Hematopoietic multipotent progenitor cell treated with erythropoietin and hydrocortisone succinate and interleukin-3 and kit ligand, for 4 days (in vitro differentiated cells): Measurements from ENCODE around the gene ELK4.

Source experiments
- DNase-seq: peaks from one replicate; pipeline ENCODE4 v3.0.0-alpha.2; 2015

ELK4 gene

DNA sequence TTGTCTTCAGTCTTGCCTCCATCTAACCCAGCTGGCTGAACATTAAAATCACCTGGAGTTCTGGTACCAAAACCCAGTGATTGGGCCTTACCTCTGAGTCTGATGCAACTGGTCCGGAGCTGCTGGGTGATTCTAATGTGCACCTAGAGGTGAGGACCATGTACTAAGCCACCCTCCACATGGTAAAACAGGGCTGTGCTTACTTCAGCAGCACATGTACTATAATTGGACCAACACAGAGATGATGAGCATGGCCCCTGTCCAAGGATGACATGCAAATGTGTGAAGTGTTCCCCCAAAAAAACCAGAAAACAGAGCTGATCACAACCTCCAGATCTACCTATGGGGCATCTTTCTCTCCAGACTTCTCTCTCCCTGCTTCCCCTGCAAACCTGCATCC, 37.0 kb downstream of the ELK4 start:
- no peak for DNase-seq

DNA sequence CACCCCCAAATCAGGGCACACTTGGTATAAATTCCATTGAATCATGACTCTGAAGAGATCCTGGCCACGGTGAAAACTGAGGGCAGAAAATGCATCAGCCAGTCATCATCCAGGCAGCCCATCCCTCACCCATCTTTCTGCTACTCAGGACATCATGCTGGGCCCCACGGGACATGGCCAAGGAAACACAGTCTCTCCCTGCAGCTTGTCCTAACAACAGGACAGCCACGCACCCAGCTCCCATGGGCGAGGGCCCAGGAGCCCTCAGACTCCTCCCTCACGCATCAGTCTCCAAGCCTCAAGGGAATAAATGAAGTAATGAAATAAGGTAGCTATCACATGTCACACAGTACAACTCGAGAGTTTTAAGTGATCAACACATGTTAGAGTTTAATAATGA, 37.8 kb downstream of the ELK4 start:
- no peak for DNase-seq

DNA sequence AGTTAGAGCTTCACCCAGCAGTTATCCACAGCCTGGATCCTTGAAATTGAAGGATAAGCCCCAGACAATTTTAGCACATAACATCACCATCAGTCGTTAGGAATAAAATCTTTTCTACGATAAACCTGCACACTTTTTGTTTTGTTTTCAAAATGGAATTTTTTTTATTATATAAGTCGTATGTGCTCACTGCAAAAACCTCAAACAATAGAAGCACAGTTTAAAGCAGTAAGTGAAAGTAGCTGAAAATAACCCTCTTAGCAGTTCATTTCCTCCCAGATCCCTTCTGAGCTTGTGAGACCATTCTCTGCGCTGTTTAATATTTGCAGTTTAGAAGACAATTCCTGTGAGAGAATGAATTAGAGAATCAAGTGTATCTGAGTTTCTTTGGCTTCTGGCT, 38.3 kb downstream of the ELK4 start:
- DNase-seq = no peak

DNA sequence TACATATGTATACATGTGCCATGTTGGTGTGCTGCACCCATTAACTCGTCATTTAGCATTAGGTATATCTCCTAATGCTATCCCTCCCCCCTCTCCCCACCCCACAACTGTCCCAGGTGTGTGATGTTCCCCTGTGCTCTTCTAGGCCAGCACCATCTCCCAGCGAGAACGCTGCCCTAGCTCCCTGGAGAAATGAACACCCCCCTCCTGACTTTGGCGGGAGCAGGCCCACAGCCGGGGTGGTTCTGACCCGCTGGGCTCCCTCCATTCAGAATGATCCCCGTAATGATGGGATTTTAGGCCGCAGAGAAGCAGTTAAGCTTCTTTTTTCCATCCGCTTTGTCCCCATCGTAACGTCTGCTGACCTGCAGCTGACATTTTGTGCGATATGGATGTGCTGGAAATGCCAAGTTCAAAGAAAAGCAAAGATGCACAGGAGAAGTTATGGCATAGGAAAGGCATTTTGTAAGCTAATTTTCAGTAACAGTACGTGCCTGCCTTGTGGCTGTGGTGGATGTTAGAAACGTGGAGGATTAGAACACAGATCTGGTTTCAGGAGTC, 39.3 kb downstream of the ELK4 start:
- DNase-seq = no peak

DNA sequence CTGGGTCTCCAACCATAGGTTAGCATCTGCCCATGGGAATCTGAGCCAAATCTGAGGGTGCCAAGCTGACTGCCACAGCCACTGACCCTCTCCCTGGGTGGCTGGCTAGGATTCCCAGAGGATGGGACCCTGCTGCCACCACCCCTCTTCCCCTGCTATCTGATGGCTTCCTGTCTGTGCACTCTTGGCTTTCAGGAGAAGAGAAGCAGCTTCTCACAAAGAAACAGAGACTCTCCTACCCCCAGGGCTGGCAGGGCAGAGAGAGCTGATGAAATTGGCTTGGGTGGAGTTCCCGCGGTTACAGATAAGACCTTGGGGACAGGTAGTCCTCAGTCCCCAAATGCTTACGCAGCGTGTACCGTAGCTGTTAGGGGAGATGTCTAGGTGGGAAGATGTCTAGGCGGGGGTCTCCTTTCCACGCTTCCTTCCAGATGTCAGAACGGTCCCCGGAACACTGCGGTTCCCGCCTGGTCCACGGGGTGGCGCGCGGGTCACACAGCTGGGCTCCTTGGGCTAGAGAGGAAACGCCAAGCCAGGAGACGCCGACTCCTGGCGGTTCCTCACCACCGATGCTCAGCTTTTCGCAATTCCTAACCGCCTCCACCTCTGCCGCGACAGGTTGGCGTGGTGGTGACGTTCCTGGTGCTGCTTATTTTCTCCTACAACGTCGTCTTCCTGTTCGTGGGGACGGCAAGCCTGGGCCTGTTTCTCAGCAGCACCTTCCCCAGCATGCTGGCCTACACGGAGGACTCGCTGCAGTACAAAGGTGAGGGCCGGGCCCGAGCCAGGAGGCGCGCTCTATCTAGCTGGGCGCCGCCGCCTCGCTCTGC, 40.1 kb downstream of the ELK4 start:
- DNase-seq = peak; percentile 90

DNA sequence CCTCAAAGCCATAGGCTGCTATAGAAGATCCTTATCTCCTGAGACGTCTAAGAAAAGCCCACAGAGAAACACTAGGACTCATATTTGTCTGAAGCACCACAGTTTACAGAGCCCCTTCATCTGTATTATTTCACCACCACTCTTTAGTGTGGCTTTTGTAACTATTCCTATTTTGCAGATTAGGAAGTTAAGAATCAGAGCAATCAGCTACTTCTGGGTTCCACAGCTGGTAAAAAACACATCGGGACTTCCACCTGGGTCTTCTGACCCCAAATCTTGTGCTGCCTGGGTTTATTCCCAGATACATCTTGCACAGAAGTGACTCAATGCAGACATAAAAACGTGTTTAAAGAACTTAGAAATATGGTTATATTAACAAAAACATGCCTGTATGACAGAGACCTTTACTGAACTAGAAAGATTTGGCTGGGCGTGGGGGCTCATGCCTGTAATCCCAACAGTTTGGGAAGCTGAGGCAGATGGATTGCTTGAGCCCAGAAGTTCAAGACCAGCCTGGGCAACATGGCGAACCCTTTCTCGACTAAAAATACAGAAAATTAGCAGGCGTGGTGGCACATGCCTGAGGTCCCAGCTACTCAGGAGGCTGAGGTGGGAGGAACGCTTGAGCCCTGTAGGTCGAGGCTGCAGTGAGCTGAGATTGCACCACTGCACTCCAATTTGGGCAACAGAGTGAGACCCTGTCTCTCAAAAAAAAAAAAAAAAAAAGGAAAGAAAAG, 40.9 kb downstream of the ELK4 start:
- no peak for DNase-seq

DNA sequence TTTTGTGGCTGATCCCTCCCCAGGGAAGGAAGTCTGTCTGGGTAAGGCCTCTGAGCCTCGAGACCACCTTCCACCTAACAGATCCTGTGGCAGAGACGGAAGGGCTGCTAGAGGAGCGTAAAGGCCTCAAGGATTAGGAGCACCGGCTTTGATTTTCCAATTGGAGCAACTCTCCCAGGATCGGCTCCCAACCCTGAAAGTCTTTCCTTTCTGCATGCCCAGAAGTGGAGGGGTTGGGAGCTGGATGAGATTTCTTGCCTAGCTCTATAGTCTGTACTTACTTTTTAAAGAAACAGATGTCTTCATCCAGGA, 41.4 kb downstream of the ELK4 start:
- DNase-seq = no peak

DNA sequence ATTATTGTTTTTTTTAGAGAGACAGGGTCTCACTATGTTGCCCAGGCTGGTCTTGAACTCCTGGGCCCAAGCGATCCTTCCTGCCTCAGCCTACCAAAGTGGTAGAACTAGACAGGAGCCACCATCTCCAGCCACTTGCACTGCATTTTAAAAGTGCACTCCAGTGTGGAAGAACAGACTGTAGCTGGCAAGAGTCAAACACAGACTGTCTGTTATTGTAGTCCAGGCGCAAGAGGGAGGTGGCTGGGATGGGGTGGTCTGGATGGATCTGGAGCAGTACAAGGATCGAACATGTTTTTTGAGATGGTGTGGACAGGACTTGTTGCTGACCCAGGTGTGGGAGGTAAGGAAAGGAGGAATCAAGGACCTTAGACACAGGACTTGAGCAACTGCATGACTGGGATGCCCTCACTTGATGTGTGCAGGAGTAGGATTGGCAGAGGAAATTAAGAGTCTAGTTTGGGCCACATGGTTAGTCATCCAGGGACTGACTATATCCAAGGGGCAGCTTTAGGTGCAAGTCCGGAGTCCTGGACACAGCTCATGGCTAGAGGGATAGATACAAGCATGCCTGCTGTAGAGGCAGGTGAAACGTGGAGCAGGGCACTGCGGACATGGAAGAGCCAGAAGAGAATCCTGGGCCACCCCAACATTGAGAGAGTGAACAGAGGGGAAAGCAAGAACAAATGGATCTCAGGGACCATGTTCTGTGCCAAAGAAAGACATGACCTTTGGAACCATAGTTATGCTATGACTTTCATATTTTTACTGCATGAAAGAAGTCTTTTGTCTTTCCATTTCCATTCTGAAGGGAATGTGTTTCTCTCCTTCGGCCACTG, 42.0 kb downstream of the ELK4 start:
- DNase-seq = no peak

DNA sequence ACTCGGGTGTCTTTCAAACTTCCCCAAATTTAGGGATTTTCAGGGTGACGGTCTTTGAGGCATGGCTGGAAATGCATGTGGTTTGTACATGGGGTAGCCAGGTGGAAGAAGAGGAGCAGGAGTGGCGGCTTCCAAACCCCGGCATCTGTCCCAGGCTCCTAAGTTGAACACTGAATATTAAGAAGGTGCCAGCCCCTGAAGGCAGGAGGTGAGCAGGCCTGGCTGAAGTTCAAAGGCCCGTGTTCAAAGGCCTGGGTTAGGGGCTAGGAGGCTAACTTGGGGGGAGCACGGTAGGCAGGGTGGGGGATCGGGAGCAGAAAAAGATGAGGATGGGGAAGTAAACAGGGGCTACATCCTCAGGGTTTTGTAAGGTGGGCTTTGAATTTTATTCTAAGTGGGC, 42.8 kb downstream of the ELK4 start:
- no peak for DNase-seq

DNA sequence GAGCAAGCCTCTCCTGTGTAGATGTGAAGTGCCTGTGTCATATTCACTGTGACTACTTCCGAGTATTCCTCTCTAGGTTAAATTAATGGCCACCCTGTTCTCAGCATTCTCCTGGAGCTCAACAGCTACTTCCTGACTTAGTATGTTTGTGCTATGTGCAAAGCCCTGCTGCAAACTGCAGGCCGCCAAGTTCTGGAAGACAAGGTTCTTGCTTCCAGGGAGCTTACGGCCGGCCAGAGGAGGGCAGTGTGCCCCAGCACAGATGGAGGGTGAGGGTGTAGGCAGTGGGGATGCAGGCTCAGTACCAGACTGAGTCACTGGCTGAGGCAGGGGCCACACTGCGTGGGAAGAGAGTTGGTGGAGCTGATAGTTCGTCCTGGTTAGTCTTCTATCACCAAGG, 43.2 kb downstream of the ELK4 start:
- DNase-seq = peak; percentile 78

DNA sequence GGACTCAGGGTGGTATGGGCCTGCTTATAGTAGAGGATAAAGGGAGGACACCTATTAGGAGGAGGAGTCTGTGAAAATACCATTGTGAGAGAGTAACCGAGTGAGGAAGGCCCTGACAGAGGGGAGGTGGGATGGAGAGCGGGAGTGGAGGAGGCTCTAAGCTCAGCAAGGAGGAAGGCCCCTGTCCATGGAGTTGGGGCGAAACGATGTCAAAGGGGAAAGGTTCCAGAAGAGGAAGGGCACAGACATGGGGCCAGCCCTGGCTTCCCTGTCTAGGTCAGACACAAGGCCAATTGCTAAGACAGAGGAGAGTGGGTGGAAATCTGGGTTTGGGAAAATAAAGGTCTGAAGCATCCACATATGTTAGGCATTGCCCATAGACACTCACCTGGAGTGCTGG, 44.2 kb downstream of the ELK4 start:
- no peak for DNase-seq

DNA sequence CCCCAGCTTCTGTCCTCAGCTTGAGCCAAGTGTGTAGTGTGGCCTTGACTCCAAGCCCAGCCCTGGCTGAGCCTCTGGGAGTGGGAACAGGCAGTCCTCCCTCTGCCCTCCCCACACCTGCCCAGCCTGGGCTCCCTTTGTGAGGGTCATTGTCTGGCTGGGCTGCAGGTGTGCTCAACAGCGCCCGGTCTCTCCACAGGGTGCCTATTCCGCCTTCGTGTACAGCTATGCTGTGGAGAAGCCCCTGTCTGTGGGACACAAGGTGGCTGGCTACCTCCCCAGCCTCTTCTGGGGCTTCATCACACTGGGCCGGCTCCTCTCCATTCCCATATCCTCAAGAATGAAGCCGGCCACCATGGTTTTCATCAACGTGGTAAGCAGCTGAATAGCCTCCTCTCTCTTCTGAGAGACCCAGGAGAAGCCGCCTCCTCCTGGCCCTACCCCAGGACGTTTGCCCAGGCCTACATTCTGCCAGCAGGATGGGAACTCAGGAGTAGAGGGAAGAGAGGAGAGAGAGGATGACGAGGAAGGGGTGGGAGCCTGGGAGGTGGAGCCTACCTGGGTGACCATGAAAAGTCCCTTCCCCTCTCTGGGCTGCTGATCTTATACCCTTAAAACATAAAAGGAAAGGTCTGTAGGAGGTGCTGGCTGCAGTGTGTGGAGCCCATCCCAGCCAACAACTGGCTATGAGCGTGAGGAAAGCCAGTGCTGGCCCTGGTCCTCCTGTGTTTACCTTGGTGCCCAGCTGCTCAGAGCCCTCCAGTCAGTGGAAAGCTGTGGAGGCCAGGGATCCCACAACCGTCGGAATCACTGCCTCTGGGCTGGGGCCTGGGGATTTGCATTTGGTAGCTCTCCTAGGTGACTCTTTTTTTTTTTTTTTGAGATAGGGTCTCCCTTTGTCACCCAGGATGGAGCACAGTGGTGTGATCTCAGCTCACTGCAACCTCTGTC, 45.7 kb downstream of the ELK4 start:
- no peak for DNase-seq

DNA sequence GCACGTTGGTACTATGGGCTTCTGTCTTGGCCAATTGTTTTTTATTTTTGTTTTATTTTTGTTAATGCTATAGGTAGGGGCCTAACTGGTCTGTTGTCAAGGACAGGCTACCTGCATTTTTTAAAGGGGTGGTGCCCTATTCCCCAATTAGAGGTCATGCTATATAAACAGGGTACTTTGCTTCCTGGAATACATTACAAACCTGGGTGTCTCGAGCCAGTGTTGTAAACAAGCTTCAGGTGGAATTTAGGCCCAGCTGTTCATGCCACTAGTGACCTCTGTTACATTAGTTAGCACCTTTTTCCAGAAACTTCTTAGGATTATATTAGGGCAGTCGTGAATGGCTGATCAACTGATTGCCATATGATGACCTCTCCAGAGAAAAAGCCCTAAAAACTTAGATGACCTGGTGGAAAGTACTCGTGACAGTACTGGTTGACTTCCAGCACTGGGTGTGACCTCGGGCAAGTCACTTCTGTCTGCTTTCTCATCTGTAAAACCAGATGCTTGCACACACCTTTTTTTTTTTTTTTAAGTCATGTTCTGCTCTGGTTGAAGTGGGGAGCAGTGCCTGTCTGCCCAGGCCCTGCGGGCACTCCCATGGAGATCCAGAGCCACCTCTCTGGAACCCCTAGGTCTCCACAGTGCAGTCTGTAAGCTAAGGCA, 46.5 kb downstream of the ELK4 start:
- no peak for DNase-seq

DNA sequence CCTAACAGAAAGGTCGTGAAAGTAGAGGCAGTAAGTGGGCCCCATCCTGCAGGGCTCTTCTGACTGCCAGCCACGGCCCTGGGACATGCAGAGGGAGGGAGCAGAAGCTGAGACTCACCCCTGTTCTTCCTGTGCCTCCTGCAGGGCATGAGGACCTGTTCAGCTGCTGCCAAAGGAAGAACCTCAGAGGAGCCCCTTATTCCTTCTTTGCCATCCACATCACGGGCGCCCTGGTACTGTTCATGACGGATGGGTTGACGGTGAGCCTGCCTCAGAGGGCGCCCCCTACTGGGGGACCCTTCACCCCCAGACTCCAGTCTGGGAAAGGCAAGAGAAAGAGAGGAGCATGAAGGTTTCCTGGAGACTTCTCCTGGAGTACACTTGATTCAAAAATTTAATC, 47.1 kb downstream of the ELK4 start:
- no peak for DNase-seq

DNA sequence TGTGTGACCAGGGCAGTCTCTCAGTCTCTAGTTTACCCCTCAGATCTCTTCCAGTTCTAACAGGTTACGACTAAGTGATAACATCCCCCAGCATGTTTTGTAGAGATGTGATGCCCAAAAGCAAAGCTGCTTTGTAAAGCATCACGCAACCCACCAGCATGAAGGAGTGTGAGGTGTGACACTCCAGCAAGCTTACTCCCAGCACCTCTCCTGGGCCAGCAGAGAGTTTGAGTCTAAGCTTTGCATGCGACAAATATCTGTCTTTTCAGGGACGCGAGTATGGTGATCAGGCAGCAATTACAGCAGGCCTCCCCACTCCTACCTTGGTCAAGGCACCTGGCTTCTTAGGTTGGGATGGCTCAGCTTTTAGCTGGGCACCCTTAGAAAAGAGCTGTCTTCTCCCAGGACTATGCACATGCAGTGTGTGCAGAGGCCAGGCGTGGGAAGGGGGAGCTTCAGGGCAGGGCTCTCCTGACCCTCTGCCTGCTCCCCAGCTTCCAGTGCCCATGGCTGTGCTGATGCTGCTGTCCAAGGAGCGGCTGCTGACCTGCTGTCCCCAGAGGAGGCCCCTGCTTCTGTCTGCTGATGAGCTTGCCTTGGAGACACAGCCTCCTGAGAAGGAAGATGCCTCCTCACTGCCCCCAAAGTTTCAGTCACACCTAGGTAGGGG, 48.2 kb downstream of the ELK4 start:
- no peak for DNase-seq

DNA sequence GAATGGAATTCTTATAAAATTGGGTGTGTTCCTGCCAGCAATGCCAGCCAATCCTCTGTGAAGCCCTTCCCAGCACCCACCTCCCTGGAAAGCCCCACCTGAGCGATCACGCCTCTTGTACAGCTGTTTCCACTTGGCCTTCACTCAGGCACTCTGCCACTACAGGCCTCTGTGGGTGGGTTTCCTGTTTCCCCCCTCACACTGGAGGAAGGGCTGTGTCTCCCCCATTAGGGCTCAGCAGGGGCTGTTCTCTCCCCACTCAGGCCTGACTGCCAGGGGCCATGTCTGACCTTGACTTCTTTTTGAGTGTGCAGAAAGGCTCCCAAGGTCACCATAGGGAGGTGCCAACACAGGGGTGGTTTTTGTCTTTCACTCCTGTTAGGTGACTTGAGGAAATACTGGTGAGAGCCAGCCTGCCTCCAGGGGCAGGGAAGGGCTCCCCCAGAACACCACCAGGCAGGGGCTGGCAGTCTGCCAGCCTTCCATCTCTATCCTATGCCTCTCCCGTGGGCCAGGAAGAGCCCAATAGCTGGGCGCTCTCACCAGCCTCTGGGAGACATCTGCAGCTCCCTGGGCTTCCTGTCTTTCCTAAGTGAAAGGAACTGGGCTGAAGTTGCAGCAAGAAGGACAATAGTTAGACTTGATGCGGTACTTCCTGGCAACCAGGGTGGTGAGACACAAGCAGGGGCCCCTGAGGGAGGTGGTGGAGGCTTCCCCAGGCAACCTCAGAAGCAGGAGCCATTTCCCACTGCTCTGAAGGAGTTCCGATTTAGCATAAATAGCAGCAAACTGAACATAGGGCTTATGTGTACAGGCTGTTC, 49.1 kb downstream of the ELK4 start:
- DNase-seq = no peak

DNA sequence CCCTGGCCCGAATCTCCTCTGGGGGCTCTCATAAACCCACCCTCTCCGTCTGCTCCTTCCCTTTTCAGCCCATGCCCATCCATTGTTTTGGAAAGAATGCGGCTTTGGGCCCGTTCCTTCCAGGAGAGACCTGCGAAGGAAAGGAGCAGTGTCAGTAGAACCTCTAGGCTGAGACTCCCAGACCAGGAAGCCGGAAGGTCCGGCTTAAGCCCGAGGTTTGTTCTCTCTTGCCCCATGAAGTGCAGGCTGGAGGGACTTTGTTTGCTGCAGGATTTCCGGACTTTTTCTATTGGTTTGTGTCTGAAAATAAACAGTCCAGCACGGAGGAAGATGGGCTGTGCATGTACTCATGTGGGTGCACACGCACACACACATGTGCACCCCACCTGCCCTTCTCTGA, 49.8 kb downstream of the ELK4 start:
- no peak for DNase-seq

DNA sequence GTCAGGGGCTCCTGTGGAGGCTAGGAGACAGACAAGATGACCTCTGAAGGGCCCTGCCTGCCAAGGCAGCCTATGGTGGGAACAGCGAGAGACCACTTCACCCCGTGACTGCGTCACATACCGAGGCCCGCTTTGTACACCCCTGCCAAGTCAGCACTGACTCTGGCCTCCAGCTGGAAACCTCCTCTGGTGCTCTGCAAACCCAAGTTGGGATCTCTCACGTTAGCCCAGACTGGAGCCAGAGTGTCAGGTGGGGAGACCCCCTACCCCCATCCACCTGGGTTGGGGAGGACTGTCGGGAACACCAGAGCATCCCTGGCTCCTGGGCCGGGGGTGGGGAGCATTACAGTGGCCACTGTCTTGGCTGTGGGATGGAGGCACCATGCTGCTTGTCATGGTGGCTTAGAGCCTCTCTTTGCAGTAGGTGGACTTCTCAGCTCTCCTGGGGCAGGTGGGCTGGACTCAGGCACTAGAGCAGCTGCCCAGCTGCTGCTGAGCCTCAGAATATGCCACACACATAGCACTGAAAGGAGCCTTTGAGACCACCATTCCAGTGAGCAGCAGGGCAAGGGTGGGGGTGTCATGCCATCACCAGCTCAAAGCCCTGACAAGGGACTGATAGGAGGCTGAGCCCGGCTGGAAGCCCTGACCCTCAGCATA, 50.4 kb downstream of the ELK4 start:
- no peak for DNase-seq

DNA sequence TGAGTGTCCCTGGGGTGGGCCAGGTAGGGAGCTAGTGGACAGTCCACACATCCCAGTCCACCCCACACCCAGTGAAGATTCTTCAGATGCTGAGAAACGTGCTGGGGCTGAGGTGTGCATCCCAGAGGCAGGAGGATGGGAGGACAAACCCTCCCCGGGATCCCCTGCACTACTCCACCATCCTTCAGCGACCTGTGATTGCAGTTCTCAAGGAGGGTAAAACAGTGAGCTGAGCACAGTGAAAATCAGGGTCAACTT, 51.0 kb downstream of the ELK4 start:
- DNase-seq = no peak
